Mesendoderm (in vitro differentiated cells): ENCODE results near the gene HADHB.

Experiments used
- DNase-seq: peaks from one replicate; pipeline ENCODE4 v3.0.0; 2013
- H2AK5ac ChIP-seq: 2 replicates; pipeline ENCODE4 v1.6.1; 2013; ENCODE audit warnings: low read length, inconsistent platforms
- H2BK120ac ChIP-seq: 2 replicates; pipeline ENCODE4 v1.6.1; 2013; ENCODE audit warnings: low read depth, mild to moderate bottlenecking, low read length, moderate library complexity, mixed read lengths
- H2BK15ac ChIP-seq: replicated peaks from 2 replicates; pipeline ENCODE4 v1.6.1; 2013; ENCODE audit warnings: low read depth, mild to moderate bottlenecking, moderate library complexity
- H2BK5ac ChIP-seq: 2 replicates; pipeline ENCODE4 v1.6.1; 2013; ENCODE audit warnings: low read length, inconsistent platforms
- H3K18ac ChIP-seq: 2 replicates; pipeline ENCODE4 v1.6.1; 2013; ENCODE audit warnings: mild to moderate bottlenecking, low read length, mixed read lengths
- H3K23ac ChIP-seq: one replicate; pipeline ENCODE4 v1.6.1; 2013; ENCODE audit warnings: low read length
- H3K27ac ChIP-seq: 2 replicates; pipeline ENCODE4 v1.5.1; 2013; ENCODE audit warnings: low read depth, mild to moderate bottlenecking, inconsistent platforms, low read length, moderate library complexity
- H3K27me3 ChIP-seq: 2 replicates; pipeline ENCODE4 v1.6.1; 2013; ENCODE audit warnings: low read length, control low read depth, mild to moderate bottlenecking, inconsistent platforms; ENCODE audit not compliant: insufficient read depth, poor library complexity
- H3K36me3 ChIP-seq: 2 replicates; pipeline ENCODE4 v1.6.1; 2013; ENCODE audit warnings: low read length, inconsistent platforms; ENCODE audit not compliant: control insufficient read depth, insufficient read depth
- H3K4ac ChIP-seq: one replicate; pipeline ENCODE4 v1.6.1; 2013; ENCODE audit warnings: low read depth, mild to moderate bottlenecking, low read length, moderate library complexity
- H3K4me1 ChIP-seq: 2 replicates; pipeline ENCODE4 v1.6.1; 2013; ENCODE audit warnings: low read depth, low read length, inconsistent platforms; ENCODE audit not compliant: control insufficient read depth
- H3K4me2 ChIP-seq: 2 replicates; pipeline ENCODE4 v1.6.1; 2013; ENCODE audit warnings: low read length
- H3K4me3 ChIP-seq: 2 replicates; pipeline ENCODE4 v1.5.1; 2013; ENCODE audit warnings: mild to moderate bottlenecking, low read length
- H3K56ac ChIP-seq: one replicate; pipeline ENCODE4 v1.6.1; 2013; ENCODE audit warnings: low read length
- H3K79me1 ChIP-seq: 2 replicates; pipeline ENCODE4 v1.6.1; 2013; ENCODE audit warnings: low read length, inconsistent platforms
- H3K79me2 ChIP-seq: 2 replicates; pipeline ENCODE4 v1.6.1; 2013; ENCODE audit warnings: mild to moderate bottlenecking, low read length; ENCODE audit not compliant: control insufficient read depth, insufficient read depth
- H3K9ac ChIP-seq: 2 replicates; pipeline ENCODE4 v1.6.1; 2013; ENCODE audit warnings: low read length, inconsistent platforms
- H4K5ac ChIP-seq: one replicate; pipeline ENCODE4 v1.6.1; 2013; ENCODE audit warnings: low read length
- H4K8ac ChIP-seq: one replicate; pipeline ENCODE4 v1.6.1; 2013; ENCODE audit warnings: low read depth, mild to moderate bottlenecking, control low read depth, low read length, moderate library complexity
- WGBS: extraction: QIAGEN DNeasy Blood & Tissue Kit; methylation state at CpG from one replicate; pipeline ENCODE4 v1.1.7; 2013; ENCODE audit warnings: low lambda C conversion rate, missing lambda C conversion rate; ENCODE audit not compliant: insufficient coverage; ENCODE audit errors: extremely low coverage; 5-methylcytosine and 5-hydroxymethylcytosine counted together

The HADHB gene

GRCh38 chr2:26276484-26277227 is 31.9 kb downstream of the HADHB start:
- Histone ChIP-seq H3K56ac (no peak overlapping the region), H3K18ac (no peak overlapping the region), H3K27ac (no peak overlapping the region), H4K8ac (no peak overlapping the region), H2BK5ac (no peak overlapping the region), H3K79me2 (no peaks in the 10 kb centered on the region), H4K5ac (no peak overlapping the region), H3K4ac (no peak overlapping the region), H3K79me1 (no peaks in the 10 kb centered on the region), H3K36me3 (peaks cover 4% of the 10 kb centered on the region), H3K4me1 (no peaks in the 10 kb centered on the region), H3K4me2 (no peak overlapping the region), H3K27me3 (no peaks in the 10 kb centered on the region), H3K4me3 (no peak overlapping the region), H3K23ac (no peak overlapping the region), H2AK5ac (no peak overlapping the region), H2BK120ac (no peak overlapping the region), H3K9ac (no peak overlapping the region), H2BK15ac (no peak overlapping the region)
- no peak for DNase-seq
- no CpG with 5 or more reads among the region's 4 CpGs for WGBS

- Histone ChIP-seq H3K9ac (no peak overlapping the region), H3K27me3 (no peaks in the 10 kb centered on the region), H2BK15ac (no peak overlapping the region), H2AK5ac (no peak overlapping the region), H3K23ac (no peak overlapping the region), H3K4me1 (no peaks in the 10 kb centered on the region), H4K8ac (no peak overlapping the region), H3K36me3 (peaks cover 4% of the 10 kb centered on the region), H3K4me3 (no peak overlapping the region), H3K27ac (no peak overlapping the region), H3K56ac (no peak overlapping the region), H2BK5ac (no peak overlapping the region), H3K18ac (no peak overlapping the region), H3K79me1 (no peaks in the 10 kb centered on the region), H3K79me2 (no peaks in the 10 kb centered on the region), H4K5ac (no peak overlapping the region), H3K4ac (no peak overlapping the region), H2BK120ac (no peak overlapping the region), H3K4me2 (no peak overlapping the region)
- no peak for DNase-seq
- no CpG with 5 or more reads among the region's 3 CpGs for WGBS
Measured at GRCh38 chr2:26279886-26280285, 35.1 kb downstream of the HADHB start.

- no CpG with 5 or more reads among the region's 2 CpGs for WGBS
- no peaks in the 10 kb centered on the region for H3K4me1 ChIP-seq
- H3K27me3 ChIP-seq, result no peaks in the 10 kb centered on the region
- no peak overlapping the region for H3K56ac ChIP-seq
- no peak overlapping the region for H3K27ac ChIP-seq
- H3K18ac ChIP-seq, result no peak overlapping the region
- no peak overlapping the region for H3K4me2 ChIP-seq
- no peaks in the 10 kb centered on the region for H3K79me2 ChIP-seq
- H2BK5ac ChIP-seq, result no peak overlapping the region
- no peak overlapping the region for H3K9ac ChIP-seq
- H4K5ac ChIP-seq, result no peak overlapping the region
- H3K23ac ChIP-seq, result no peak overlapping the region
- no peak for DNase-seq
- H3K4ac ChIP-seq, result no peak overlapping the region
- H2BK120ac ChIP-seq, result no peak overlapping the region
- no peak overlapping the region for H4K8ac ChIP-seq
- H2AK5ac ChIP-seq, result no peak overlapping the region
- no peak overlapping the region for H2BK15ac ChIP-seq
- H3K4me3 ChIP-seq, result no peak overlapping the region
- peaks cover 4% of the 10 kb centered on the region for H3K36me3 ChIP-seq
- no peaks in the 10 kb centered on the region for H3K79me1 ChIP-seq
Measured at GRCh38 chr2:26281226-26281625, 36.5 kb downstream of the HADHB start.

- WGBS, result no CpG with 5 or more reads among the region's 2 CpGs
Measured at GRCh38 chr2:26283606-26284005, 38.9 kb downstream of the HADHB start.

GRCh38 chr2:26284132-26284531 is 39.4 kb downstream of the HADHB start:
- H3K23ac ChIP-seq, result no peak overlapping the region
- no peak overlapping the region for H4K5ac ChIP-seq
- H3K4me1 ChIP-seq, result no peaks in the 10 kb centered on the region
- H3K27ac ChIP-seq, result no peak overlapping the region
- H3K56ac ChIP-seq, result no peak overlapping the region
- H3K27me3 ChIP-seq, result no peaks in the 10 kb centered on the region
- H3K79me2 ChIP-seq, result no peaks in the 10 kb centered on the region
- no peak overlapping the region for H3K4ac ChIP-seq
- no peak overlapping the region for H2BK120ac ChIP-seq
- H3K18ac ChIP-seq, result no peak overlapping the region
- DNase-seq, result no peak
- H2BK5ac ChIP-seq, result no peak overlapping the region
- peaks cover 2% of the 10 kb centered on the region for H3K36me3 ChIP-seq
- H3K79me1 ChIP-seq, result no peaks in the 10 kb centered on the region
- no peak overlapping the region for H3K4me2 ChIP-seq
- no CpG with 5 or more reads among the region's 3 CpGs for WGBS
- no peak overlapping the region for H3K4me3 ChIP-seq
- H3K9ac ChIP-seq, result no peak overlapping the region
- no peak overlapping the region for H2BK15ac ChIP-seq
- H4K8ac ChIP-seq, result no peak overlapping the region
- H2AK5ac ChIP-seq, result no peak overlapping the region

More at GRCh38 chr2:26283606-26284005, 38.9 kb downstream of the HADHB start:
- H3K23ac ChIP-seq, result no peak overlapping the region
- H2BK15ac ChIP-seq, result no peak overlapping the region
- H3K4me1 ChIP-seq, result no peaks in the 10 kb centered on the region
- no peak overlapping the region for H4K5ac ChIP-seq
- no peaks in the 10 kb centered on the region for H3K79me1 ChIP-seq
- no peak overlapping the region for H3K9ac ChIP-seq
- H3K56ac ChIP-seq, result no peak overlapping the region
- H4K8ac ChIP-seq, result no peak overlapping the region
- no peaks in the 10 kb centered on the region for H3K79me2 ChIP-seq
- H3K4me3 ChIP-seq, result no peak overlapping the region
- H3K4ac ChIP-seq, result no peak overlapping the region
- H3K4me2 ChIP-seq, result no peak overlapping the region
- no peak overlapping the region for H3K27ac ChIP-seq
- H3K27me3 ChIP-seq, result no peaks in the 10 kb centered on the region
- H2BK5ac ChIP-seq, result no peak overlapping the region
- H2AK5ac ChIP-seq, result no peak overlapping the region
- DNase-seq, result no peak
- H3K36me3 ChIP-seq, result peaks cover 4% of the 10 kb centered on the region
- H3K18ac ChIP-seq, result no peak overlapping the region
- H2BK120ac ChIP-seq, result no peak overlapping the region

- no peak overlapping the region for H3K56ac ChIP-seq
- no peak overlapping the region for H3K4me2 ChIP-seq
- no peak overlapping the region for H2AK5ac ChIP-seq
- no peak overlapping the region for H3K27ac ChIP-seq
- no peak overlapping the region for H3K9ac ChIP-seq
- H3K18ac ChIP-seq, result no peak overlapping the region
- H2BK120ac ChIP-seq, result no peak overlapping the region
- no peak overlapping the region for H2BK5ac ChIP-seq
- no peak overlapping the region for H3K4ac ChIP-seq
- H2BK15ac ChIP-seq, result no peak overlapping the region
- no peak for DNase-seq
- no peak overlapping the region for H4K8ac ChIP-seq
- H3K79me1 ChIP-seq, result no peaks in the 10 kb centered on the region
- H3K4me3 ChIP-seq, result no peak overlapping the region
- H3K27me3 ChIP-seq, result no peaks in the 10 kb centered on the region
- peaks cover 2% of the 10 kb centered on the region for H3K36me3 ChIP-seq
- no peak overlapping the region for H4K5ac ChIP-seq
- H3K4me1 ChIP-seq, result no peaks in the 10 kb centered on the region
- no CpG with 5 or more reads among the region's 3 CpGs for WGBS
- H3K79me2 ChIP-seq, result no peaks in the 10 kb centered on the region
- H3K23ac ChIP-seq, result no peak overlapping the region
Measured at GRCh38 chr2:26285931-26286330, 41.2 kb downstream of the HADHB start.
